SK-N-SH (cell line): ENCODE data around the gene GALNTL6.

Source experiments
- CTCF ChIP-seq: fragments of 200-600 bp; sonication (generic); IDR thresholded peaks from 2 replicates; pipeline ENCODE4 v1.6.1; 2017; ENCODE audit warnings: antibody characterized with exemption, mild to moderate bottlenecking, moderate library complexity
- EP300 ChIP-seq, 2 experiments: IDR thresholded peaks; 2 replicates each; pipeline versions ENCODE4 v1.4.0 to v1.6.1; 2012; ENCODE audit warnings: borderline replicate concordance in 1 of 2, low read depth in 1 of 2, low read length in 1 of 2
- GABPA ChIP-seq: IDR thresholded peaks from 2 replicates; pipeline ENCODE4 v1.4.0; 2012; ENCODE audit warnings: low read depth, mild to moderate bottlenecking
- IRF3 ChIP-seq: fragments of 150-350 bp; IDR thresholded peaks from 2 replicates; pipeline ENCODE4 v1.6.1; 2016; ENCODE audit warnings: mild to moderate bottlenecking, low read depth, low read length
- JUND ChIP-seq: IDR thresholded peaks from 2 replicates; pipeline ENCODE4 v1.4.0; 2012
- PBX3 ChIP-seq: IDR thresholded peaks from 2 replicates; pipeline ENCODE4; 2012
- POLR2AphosphoS5 ChIP-seq: IDR thresholded peaks from 2 replicates; pipeline ENCODE4 v1.6.1; 2012; ENCODE audit warnings: low read depth, low read length
- RFX5 ChIP-seq: IDR thresholded peaks from 2 replicates; pipeline ENCODE4 v1.6.1; 2012; ENCODE audit warnings: mild to moderate bottlenecking, improper control_type of control experiment, low read length
- SIN3A ChIP-seq: IDR thresholded peaks from 2 replicates; pipeline ENCODE4 v1.6.1; 2012; ENCODE audit warnings: low read depth, mild to moderate bottlenecking, low read length, moderate library complexity, borderline replicate concordance
- SMC3 ChIP-seq: IDR thresholded peaks from 2 replicates; pipeline ENCODE4 v1.6.1; 2012; ENCODE audit warnings: low read depth, low read length, improper control_type of control experiment
- TAF1 ChIP-seq: IDR thresholded peaks from 2 replicates; pipeline ENCODE4 v1.6.1; 2012; ENCODE audit warnings: low read depth, mild to moderate bottlenecking, low read length, moderate library complexity, borderline replicate concordance
- YY1 ChIP-seq: IDR thresholded peaks from 2 replicates; pipeline ENCODE4 v1.4.0; 2012; ENCODE audit warnings: low read depth, mild to moderate bottlenecking

GRCh38 chr4:172975651-172976229 lies 1162.5 kb downstream of the GALNTL6 start:
- no peak for TF ChIP-seq SMC3
- TF ChIP-seq POLR2AphosphoS5: no peak
- no peak for TF ChIP-seq PBX3
- no peak for TF ChIP-seq CTCF
- no peak for TF ChIP-seq RFX5
- TF ChIP-seq IRF3: no peak
- TF ChIP-seq TAF1: no peak
- no peak for TF ChIP-seq GABPA
- TF ChIP-seq YY1: no peak
- no peak for TF ChIP-seq EP300 (IDR thresholded peaks at IDR 0.05; ENCODE audit: borderline replicate concordance in 1 of 2, low read depth in 1 of 2, low read length in 1 of 2)
- no peak for TF ChIP-seq SIN3A
- TF ChIP-seq JUND: no peak
